ENCODE results near the gene CEACAM5.
A peak's percentile ranks its signal among the peaks of the same experiment; 100 is the strongest.
"Not testable (repeated sequence)": the region's sequence is repeated elsewhere in the genome, so short reads cannot be mapped to it uniquely, and the experiment has no call there.

Gene CEACAM5

DNA sequence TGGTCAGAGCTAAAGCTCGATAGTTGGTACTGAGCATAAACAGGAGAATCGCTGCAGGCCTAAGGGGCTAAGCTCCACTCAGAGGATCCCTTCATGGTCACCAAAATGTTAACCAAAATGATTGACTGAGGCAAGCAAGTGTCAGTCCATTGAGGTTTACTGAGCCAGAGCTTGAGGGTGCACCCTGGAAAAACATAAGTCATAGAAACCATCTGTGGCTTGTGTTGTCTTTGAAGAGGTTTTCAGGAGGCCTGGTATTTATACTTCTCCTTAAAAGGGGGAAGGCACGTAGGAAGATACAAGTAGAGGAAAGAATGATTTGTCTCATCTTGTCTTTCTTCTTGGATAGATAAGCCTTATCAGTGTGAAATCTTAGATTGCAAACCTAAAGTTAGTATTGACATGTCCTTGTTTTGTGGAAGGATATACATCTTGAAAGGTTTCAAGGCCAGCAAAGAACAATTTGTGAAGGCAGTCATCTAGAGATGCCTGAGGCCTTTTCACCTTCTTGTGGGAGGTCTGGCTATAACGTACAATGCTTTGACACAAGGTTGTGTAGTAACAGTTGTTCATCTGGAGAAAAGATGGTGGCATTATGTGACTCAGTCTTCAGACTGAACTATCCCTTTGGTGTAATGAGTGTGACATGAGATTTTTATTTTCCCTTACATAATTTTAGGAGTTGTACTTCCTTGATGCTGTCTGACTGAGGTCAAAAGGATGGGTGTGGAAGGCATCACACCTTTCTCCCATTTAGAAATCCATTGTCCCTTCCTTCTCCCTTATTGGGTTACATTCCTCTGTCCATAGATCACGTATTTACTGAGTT lies 32.2 kb downstream of the CEACAM5 start:
- no peak for DNase-seq (ENCODE audit: low read depth)
- H3K4me3 ChIP-seq (replicated peaks; ENCODE audit: low read depth, low read length) = no peak overlapping the region
- TF ChIP-seq, protein P1, sequence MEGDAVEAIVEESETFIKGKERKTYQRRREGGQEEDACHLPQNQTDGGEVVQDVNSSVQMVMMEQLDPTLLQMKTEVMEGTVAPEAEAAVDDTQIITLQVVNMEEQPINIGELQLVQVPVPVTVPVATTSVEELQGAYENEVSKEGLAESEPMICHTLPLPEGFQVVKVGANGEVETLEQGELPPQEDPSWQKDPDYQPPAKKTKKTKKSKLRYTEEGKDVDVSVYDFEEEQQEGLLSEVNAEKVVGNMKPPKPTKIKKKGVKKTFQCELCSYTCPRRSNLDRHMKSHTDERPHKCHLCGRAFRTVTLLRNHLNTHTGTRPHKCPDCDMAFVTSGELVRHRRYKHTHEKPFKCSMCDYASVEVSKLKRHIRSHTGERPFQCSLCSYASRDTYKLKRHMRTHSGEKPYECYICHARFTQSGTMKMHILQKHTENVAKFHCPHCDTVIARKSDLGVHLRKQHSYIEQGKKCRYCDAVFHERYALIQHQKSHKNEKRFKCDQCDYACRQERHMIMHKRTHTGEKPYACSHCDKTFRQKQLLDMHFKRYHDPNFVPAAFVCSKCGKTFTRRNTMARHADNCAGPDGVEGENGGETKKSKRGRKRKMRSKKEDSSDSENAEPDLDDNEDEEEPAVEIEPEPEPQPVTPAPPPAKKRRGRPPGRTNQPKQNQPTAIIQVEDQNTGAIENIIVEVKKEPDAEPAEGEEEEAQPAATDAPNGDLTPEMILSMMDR (IDR thresholded peaks at IDR 0.05; ENCODE audit: low read length, missing control alignments) = no peak

DNA sequence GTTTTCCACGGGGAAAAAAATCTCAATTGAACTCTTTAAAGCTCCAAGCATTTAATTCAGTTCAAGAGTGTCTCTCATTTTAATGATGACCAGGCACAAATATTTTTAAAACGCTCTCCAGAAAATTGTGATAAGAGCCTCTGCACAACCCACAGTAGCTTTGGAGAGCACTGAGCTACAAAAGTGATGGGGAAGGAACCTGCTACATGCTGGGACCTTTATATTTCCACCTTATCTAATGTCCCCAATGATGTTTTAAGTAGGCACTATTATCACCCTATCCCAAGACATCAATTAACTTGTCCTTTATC lies 32.8 kb downstream of the CEACAM5 start:
- H3K4me3 ChIP-seq (replicated peaks; ENCODE audit: low read depth, low read length) = no peak overlapping the region
- TF ChIP-seq, protein P1 (IDR thresholded peaks at IDR 0.05; ENCODE audit: low read length, missing control alignments) = no peak
- no peak for DNase-seq (ENCODE audit: low read depth)

DNA sequence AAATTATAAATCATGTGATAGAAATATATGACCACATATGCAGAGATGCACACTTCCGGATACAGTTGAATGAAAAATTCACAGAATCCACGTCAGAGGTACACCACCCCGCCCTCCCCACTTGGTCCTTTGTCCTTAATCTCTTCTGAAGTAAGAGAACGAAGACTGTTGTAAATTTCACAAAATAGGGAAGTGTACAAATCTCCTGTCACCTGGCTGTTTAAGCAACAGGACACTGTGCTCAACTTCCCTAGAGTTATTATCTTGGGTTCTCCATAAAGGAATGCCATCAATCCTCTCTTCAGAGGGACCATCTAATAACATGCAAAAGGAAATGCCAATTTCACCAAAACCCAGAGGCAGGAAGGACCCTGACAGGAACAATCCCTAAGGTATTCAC lies 36.4 kb downstream of the CEACAM5 start:
- no peak for DNase-seq (ENCODE audit: low read depth)
- H3K4me3 ChIP-seq (replicated peaks; ENCODE audit: low read depth, low read length) = no peak overlapping the region
- TF ChIP-seq, protein P1 (IDR thresholded peaks at IDR 0.05; ENCODE audit: low read length, missing control alignments) = no peak

DNA sequence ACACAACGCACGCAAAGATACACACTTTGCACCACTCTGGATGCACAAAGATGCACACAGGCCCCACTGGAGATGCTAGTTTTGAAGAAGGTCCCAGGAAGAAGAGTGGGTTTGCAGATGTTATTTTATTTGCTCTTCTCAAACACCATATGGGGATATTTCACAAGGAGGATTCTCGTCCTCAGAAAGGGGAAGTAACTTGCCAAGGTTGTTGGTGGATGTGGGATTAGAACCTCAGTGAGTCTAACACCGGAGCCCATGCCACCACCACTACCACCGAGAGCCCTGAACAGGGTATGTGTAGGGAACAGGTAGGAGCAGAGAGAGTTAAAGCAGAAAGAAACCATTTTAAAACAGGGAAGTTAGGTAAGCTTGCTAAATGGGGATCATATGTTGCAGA lies 37.3 kb downstream of the CEACAM5 start:
- no peak overlapping the region for H3K4me3 ChIP-seq (replicated peaks; ENCODE audit: low read depth, low read length)
- TF ChIP-seq, protein P1 (IDR thresholded peaks at IDR 0.05; ENCODE audit: low read length, missing control alignments) = no peak
- DNase-seq (ENCODE audit: low read depth) = no peak

DNA sequence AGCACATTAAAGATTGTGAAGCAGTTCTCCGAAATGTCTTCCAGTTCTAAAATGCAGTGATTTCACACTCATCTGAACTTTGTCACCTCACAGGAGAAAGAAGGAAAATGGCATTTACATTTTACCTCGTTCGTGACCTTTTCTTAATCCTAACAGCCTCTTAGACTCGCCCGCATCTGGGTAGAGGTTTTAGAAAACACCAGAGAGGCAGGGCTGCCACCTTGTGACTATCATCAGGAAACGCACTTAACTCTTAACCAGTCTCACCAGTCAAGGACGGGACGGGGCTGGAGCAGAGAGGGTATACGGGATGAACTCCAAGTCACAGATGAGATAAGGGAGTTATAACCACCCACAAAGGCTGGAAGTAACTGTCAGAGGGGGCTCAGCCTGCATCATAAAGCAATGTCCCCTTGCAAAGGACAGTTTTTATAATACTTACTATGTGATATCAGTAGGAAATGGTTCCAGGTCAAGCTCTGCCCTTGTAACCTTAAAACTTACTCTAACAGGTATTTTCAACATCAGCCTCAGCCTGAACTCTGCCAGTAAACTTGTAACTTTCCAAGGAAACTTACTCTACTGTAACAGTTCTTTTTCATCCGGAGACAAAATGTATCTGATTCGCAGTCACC lies 38.3 kb downstream of the CEACAM5 start:
- TF ChIP-seq, protein P1 (IDR thresholded peaks at IDR 0.05; ENCODE audit: low read length, missing control alignments) = peak; percentile 61
- DNase-seq (ENCODE audit: low read depth) = peak; percentile 60
- no peak overlapping the region for H3K4me3 ChIP-seq (replicated peaks; ENCODE audit: low read depth, low read length)

DNA sequence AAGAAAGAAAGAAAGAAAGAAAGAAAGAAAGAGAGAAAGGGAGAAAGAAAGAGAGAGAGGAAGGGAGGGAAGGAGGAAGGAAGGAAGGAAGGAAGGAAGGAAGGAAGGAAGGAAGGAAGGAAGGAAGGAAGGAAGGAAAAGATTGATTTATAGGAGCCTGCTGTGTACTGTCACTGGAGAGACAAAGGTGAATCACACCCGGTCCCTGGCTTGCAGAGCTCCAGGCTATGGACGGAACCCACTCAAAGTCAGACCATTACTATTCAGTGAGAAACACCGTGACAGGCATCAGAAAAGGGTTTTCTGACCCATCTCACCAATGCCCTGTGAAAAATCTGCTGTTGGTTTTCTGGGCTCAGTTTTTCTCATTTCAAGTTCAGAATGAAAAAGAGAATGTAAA lies 39.6 kb downstream of the CEACAM5 start:
- no peak overlapping the region for H3K4me3 ChIP-seq (replicated peaks; ENCODE audit: low read depth, low read length)
- DNase-seq (ENCODE audit: low read depth) = no peak
- TF ChIP-seq, protein P1 (IDR thresholded peaks at IDR 0.05; ENCODE audit: low read length, missing control alignments) = no peak

DNA sequence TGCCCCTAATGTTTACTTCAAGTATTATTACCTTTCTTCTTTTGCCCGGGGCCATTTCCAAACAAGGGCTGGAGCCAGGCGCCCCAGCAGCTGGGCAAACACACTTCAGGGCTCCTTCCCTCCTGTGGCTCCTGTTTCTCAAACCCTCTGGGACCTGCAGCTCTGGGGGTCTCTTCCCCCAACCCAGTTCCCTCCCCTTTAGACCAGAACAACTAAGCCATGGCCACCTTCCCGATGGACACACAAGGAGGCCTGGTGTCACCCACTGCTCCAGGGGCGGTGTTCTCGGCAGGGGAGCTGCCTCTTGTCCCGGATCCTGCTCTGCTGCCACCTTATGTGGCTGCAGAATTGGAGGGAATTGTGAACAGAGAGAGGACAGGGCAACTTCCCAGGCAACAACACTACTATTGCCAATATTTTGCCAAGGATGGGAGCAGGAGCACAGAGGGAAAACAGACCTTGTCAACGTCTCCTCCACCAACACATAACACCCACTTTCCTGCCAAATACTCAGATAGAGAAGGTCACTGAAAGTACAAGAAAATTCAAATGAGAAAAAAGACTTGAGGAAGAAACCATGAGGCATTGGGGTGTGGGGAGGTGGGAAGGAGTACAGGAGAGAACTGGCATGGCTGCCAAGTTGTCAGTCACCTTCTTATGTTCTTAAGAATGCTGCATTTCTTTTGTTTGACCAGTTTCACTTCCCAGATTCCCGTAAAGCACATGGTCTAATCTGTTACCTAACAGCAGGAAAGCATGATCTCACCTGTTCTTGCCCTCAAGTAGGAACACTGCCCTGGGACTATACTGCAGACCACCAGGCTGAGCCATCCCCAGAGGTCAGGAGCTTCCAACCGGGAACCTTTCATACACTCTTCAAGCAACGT lies 42.1 kb downstream of the CEACAM5 start:
- not testable (repeated sequence) for H3K4me3 ChIP-seq (replicated peaks; ENCODE audit: low read depth, low read length); DNase-seq (ENCODE audit: low read depth)

All from fibroblast of pulmonary artery (primary cell).